Islet of Langerhans (tissue), 1 donor: ENCODE results near the gene ZSCAN30.
A peak's percentile ranks its signal among the peaks of the same experiment; 100 is the strongest.
"Not testable (repeated sequence)": the region's sequence is repeated elsewhere in the genome, so short reads cannot be mapped to it uniquely, and the experiment has no call there.

Experiments
- FAIRE-seq: peaks from one replicate; lab custom pipeline; 2011; peaks lifted over from hg19 to GRCh38; lab: Jason Lieb, UNC

Gene ZSCAN30

DNA sequence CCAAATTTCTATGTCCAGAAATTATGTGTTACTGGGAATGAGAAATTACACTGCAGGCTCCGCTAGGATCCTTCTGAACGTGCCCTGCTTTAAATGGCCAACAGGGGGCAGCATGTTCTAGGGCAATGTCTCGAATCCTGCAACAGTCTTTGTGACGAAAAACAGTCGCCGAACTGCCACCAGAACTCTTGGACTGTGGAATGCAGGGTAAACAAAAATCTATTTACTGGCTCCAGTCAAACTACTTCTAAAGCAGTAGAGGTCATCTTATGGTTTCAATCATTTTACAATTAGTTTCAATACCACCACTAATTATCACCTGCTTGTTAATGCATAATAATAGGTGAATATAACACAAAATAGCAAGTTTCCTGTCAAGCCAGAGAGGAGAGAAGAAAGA lies 59.0 kb downstream of the ZSCAN30 start:
- FAIRE-seq = peak; percentile 93

DNA sequence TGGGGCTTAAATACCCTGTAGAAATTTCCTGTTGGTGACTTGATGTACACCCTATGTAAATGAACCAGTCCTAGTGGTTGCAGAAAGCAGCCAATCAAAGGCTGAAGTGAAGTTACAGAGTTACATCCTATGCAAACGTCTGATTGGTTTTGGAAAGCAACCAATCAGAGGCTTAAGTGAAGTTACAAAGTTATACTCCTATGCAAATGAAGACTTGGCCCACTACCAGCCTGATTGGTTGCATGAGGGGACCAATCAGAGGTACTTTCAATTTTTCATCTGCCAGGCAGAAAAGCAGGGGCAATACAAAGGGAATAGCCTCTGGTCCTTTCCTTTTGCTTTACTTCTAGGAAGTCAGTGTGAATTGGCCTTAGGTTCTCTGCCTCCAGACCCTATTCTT lies 62.8 kb downstream of the ZSCAN30 start:
- no peak for FAIRE-seq

DNA sequence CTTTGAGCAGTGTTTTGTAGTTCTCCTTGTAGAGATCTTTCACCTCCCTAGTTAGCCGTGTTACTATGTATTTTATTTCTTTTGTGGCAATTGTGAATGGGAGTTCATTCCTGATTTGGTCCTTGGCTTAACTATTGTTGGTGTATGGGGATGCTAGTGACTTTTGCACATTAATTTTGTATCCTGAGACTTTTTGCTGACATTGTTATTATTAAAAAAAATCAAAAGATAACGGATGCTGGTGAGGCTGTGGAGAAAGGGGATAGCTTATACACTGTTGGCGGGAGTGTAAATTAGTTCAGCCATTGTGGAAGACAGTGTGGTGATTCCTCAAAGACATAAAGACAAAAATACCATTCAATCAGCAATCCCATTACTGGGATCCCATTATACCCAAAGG lies 66.2 kb downstream of the ZSCAN30 start:
- no peak for FAIRE-seq

DNA sequence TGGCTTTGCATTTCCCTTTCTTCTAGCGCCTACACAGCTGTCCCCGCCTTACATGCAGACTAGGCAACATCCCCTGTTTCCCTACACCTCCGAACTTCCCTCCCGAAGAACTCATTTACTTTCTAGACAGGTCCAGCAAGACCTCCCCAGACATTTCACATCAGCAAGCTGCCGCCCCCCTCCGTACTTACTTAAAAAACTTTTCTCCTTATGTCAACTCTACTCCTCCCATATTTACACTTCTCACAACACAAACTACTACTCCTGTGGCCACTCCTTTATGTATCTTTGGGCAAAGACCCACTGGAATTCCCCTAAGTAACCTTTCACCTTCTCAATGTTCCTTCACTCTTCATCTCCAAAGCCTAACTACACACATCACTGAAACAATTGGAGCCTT lies 69.6 kb downstream of the ZSCAN30 start:
- FAIRE-seq = no peak

DNA sequence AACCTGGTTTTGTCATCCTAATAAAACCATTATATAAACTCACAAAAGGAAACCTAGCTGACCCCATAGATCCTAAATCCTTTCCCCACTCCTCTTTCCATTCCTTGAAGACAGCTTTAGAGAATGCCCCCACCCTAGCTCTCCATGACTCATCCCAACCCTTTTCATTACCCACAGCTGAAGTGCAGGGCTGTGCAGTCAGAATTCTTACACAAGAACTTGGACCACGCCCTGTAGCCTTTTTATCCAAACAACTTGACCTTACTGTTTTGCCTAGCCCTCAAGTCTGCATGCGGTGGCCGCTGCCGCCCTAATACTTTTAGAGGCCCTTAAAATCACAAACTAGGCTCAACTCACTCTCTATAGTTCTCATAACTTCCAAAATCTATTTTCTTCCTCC lies 70.7 kb downstream of the ZSCAN30 start:
- not testable (repeated sequence) for FAIRE-seq

DNA sequence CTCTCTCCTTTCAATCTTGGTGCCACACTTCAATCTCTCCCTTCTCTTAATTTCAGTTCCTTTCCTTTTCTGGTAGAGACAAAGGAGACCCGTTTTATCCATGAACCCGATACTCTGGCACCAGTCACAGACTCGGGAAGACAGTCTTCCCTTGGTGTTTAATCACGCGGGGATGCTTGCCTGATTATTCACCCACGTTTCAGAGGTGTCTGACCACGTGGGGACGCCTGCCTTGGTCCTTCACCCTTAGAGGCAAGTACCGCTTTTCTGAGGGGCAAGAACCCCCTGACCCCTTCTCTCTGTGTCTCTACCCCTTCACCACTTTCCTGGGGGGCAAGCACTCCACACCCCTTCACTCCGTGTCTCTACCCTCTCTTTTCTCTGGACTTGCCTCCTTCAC lies 73.4 kb downstream of the ZSCAN30 start:
- FAIRE-seq = not testable (repeated sequence)

DNA sequence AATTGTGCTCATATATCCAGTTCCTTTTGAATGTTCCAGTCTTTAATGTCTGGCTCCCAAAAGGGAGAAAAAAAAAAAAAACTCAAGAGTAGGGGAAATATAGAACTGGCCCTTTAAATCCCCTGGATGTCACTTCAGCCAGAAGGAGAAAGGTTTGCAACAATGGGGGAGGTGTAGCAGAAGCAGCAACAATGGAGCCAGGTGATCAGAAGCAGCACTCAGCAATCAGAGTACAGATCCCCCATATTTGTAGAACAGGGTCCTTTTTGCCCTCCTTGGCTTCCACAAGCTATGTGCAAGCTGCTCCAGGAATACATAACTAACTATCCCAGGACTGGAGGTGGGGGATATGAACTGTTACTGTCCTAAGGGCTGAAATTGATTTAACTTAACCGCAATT lies 75.0 kb downstream of the ZSCAN30 start:
- FAIRE-seq = no peak

DNA sequence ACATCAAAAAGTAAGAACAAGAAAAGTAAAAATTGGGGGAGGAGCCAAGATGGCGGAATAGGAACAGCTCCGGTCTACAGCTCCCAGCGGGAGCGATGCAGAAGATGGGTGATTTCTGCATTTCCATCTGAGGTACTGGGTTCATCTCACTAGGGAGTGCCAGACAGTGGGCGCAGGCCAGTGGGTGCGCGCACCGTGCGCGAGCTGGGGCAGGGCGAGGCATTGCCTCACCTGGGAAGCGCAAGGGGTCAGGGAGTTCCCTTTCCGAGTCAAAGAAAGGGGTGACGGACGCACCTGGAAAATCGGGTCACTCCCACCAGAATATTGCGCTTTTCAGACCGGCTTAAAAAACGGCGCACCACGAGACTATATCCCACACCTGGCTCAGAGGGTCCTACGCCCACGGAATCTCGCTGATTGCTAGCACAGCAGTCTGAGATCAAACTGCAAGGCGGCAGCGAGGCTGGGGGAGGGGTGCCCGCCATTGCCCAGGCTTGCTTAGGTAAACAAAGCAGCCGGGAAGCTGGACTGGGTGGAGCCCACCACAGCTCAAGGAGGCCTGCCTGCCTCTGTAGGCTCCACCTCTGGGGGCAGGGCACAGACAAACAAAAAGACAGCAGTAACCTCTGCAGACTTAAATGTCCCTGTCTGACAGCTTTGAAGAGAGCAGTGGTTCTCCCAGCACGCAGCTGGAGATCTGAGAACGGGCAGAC lies 84.1 kb downstream of the ZSCAN30 start:
- FAIRE-seq = not testable (repeated sequence)

DNA sequence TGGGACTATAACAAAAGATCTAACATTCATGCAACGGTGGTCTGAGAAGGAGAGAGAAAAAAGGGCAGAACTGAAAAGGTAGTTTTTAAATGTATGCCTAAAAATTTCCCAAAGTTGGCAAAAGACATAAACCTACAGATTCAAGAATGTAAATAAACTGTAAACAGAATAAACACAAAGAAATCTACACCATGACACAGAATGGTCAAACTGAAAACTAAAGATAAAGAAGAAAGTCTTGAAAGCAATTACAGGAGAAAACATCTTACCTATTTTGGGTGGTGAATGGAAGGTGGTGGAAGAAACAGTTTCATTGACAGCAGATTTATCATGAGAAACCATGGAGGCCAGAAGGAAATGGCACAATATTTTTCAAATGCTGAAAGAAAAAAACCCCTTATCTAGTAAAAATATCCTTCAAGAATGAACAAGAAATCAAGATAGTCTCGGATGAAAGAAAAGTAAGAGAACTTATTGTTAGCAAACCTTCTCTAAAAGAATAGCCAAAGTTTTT lies 84.8 kb downstream of the ZSCAN30 start:
- FAIRE-seq = no peak

DNA sequence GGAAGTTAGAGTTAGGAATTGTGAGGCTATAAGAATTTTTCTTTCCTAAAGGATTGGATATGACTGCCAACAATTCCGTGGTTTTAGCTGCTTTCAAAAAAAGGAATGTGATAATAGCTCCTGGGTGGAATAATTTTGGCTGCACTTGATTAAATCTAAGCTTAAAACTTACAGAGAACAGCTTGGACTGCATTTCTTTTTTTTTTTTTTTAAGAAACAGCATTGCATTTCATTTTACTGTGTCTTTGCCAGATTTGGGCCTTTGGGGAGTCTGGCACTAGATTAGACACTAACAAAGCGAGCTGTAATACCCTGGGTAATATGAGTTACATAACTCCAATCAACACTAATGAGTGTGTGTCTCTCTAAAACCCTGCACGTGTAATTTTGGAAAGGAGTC lies 87.0 kb downstream of the ZSCAN30 start:
- FAIRE-seq = peak; percentile 13

DNA sequence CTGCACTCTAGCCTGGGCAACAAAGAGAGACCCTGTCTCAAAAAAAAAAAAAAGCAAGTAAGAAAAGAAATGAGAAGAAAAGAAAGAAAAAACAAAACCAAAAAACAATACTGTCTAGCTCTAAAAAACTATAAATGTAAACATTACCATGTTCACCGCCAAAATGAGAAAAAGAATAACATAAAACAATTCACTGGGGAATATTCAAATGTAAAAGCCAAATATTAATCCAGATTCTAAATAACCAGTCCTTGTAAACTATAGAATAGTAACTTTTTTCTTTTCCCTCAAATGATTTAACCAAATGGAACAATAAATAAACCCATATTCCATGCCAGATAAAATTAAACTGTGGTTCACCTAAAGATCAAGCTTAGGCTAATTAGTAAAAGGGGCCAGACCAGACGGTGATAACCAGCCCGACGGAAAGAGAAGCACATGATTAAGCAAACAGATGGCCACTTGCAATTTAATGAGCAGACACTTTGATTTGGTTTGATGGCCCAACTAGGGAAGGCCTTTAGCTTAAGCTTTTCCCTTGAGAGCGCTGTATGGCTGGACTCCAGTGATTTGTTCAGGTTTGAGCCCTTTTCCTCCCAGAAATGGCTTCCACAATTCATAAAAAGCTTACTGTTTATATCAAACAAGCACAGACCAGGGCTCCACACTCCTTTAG lies 88.6 kb downstream of the ZSCAN30 start:
- no peak for FAIRE-seq
